Activated T-cell treated with anti-CD3 and anti-CD28 coated beads, Interleukin-2, amount 50 U/mL, for 48 hours (primary cell): ENCODE results near the gene SRP68.
A peak's percentile ranks its signal among the peaks of the same experiment; 100 is the strongest.

Source experiments
- DNase-seq, 2 experiments: peaks; one replicate each; pipeline ENCODE4 v3.0.0-alpha.2; 2020

SRP68 gene

GRCh38 chr17:76017481-76018339 lies 54.6 kb downstream of the SRP68 start:
- no peak for DNase-seq

GRCh38 chr17:76014925-76015261 lies 57.4 kb downstream of the SRP68 start:
- DNase-seq, result no peak

- peak; percentile 83 to 86 for DNase-seq
Measured at GRCh38 chr17:76014100-76014924, 58.0 kb downstream of the SRP68 start.

GRCh38 chr17:76013377-76013932 lies 58.9 kb downstream of the SRP68 start:
- DNase-seq, result no peak

GRCh38 chr17:76011951-76012350 lies 60.4 kb downstream of the SRP68 start:
- DNase-seq, result no peak

DNA sequence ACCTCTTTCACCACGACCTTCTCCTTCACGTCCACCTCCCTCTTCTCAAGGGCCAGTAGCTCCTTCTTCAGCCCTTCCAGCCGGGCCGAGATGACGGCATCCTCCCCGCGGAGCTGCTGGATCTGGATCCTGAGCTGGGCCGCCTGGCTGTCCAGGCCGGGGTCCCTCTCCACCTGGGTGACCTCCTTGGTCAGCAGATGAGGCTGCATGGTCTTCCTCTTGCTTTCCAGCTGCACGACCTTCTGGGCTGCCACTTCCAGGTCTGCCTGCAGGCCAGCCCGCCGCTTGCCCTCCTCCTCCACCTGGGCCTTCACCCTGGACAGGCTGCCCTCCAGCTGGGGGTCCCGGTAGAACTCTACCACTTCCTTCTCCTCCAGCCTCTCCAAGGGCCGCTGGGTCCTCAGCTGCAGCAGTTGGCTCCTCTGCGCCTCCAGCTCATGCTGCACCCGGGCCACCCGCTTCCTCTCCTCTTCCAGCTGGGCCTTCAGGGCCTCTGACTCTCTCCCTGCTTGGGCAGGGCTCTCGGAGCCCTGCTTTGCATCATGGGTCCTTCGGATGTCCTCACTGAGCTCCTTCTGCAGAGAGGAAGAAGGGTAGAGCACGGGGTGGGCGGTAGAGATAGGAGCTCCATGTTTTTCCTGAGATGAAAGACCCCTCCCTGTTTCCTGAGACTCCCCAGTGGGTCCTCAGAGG lies 62.2 kb downstream of the SRP68 start:
- DNase-seq, result no peak

- no peak for DNase-seq
Measured at GRCh38 chr17:76009447-76009846, 62.9 kb downstream of the SRP68 start.

DNA sequence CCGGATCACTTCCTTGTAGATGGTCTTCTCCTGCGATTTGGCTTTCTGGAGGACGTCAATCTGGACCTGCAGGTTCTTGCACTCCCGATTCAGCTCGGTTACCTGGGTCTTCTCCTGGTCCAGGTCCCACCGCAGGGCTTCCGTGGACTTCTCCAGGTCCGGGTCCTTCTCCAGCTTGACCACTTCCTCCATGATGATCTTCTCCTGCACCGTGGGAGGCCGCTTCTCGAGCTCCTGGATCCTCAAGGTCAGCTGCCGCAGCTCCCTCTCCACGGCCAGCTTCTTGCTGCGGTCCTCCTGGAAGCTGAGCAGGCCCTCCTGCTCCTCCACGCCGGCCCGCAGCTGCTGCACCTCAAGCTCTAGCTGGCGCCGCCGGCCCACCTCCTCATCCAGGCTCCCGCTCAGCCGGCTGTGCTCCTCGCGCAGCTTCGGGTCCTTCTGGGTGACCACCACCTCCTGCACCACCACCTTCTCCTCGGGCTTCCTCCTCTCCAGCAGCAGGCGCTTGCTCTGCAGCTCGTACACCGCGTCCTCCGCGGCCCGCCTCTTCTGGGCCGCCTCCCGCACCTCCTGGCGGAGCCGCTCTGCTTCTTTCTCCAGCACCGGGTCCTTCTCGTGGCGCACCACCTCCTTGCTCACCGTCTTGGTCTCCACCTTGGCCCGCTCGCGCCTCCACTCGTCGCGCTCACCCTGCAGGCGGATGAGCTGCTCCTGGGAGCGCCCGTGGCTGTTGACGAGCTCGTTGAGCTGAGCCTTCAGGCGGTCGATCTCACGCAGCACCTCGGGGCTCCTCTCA lies 63.5 kb downstream of the SRP68 start:
- DNase-seq, result no peak

- no peak for DNase-seq
Measured at GRCh38 chr17:76008208-76008607, 64.1 kb downstream of the SRP68 start.

GRCh38 chr17:76007850-76008165 lies 64.5 kb downstream of the SRP68 start:
- DNase-seq, result no peak

- no peak for DNase-seq
Measured at GRCh38 chr17:76007131-76007849, 65.0 kb downstream of the SRP68 start.

DNA sequence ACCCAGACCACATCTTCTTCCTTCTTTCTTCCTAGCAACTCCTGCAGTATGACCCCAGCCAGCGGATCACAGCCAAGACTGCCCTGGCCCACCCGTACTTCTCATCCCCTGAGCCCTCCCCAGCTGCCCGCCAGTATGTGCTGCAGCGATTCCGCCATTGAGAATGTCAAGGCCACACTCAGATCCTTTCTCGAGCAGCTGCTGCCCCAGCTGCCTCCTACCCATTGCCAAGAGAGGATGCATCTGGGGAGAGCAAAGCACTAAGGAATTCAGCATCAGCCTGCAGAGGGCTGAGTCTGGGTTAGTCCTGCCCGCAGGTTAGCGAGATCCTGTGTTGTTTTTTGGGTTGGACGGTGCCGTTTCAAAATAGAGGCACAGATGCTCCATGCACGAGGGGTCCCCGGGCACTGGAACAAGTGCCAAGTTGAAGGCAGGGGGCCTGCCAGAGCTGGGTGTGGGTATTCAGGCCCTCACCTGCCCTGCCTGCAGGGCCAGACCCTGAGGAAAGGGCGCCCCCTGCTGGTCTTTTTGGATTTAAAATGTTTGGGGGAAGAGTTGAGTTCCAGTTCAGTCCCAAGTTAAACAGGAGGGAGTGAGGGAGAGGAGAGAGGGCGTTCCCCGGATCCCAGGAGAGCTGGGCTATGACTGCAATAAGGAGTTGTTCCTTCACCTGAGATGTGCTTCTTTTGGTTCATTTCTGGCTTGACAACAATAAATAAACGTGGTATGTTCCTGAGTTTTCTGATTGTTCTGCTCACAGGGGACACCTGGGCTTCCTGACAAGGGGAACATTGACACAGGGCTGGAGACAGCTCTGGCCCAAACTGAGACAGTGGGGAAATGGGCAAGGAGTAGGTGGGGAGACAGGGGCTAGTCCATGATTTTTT lies 66.8 kb downstream of the SRP68 start:
- DNase-seq, result peak; percentile 88 to 90

GRCh38 chr17:76004750-76005262 lies 67.5 kb downstream of the SRP68 start:
- no peak for DNase-seq

- DNase-seq, result no peak
Measured at GRCh38 chr17:76003915-76004314, 68.4 kb downstream of the SRP68 start.

GRCh38 chr17:76002100-76002499 lies 70.2 kb downstream of the SRP68 start:
- DNase-seq, result no peak

DNA sequence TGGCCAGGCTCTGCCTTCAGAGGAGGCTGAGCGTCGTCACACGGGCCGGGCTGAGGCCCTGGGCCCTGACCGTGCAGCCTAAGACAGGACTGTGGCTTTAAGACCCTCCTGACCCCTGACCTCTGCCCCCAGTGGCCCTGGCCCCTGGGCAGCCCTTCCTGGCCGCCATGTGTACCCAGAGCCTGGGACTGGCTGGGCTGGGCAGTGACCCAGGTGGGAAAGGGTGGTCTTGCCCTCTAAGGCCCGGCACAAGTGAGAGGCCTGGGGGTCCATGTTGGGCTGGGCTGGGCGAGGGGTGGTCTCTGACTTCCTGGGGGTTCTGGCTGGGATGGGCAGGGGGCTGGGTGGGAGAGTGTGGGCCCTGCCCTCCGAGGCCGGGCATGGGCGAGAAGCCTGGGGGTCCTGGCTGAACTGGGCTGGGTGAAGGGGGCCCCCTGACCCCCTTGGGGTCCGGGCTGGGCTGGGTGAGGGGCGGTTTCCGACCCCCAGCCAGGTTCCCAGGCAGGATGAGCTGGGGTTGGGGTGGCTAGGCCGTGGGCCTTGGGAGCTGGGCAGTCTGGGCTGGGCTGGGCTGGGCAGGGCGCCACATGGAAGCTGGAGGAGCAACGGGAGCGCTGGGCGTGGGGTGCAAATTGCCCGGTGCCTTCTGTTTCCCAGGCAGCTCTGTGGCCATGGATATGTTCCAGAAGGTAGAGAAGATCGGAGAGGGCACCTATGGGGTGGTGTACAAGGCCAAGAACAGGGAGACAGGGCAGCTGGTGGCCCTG lies 71.4 kb downstream of the SRP68 start, which contains the start of gene CDK3:
Gene CDK3 (plus strand): TSS at position 101 of the 767 bp plus-strand sequence. CDS start 571 bp downstream, at position 672.
- no peak for DNase-seq

- peak; percentile 84 for DNase-seq
Measured at GRCh38 chr17:76000016-76000754, 72.1 kb downstream of the SRP68 start.

DNA sequence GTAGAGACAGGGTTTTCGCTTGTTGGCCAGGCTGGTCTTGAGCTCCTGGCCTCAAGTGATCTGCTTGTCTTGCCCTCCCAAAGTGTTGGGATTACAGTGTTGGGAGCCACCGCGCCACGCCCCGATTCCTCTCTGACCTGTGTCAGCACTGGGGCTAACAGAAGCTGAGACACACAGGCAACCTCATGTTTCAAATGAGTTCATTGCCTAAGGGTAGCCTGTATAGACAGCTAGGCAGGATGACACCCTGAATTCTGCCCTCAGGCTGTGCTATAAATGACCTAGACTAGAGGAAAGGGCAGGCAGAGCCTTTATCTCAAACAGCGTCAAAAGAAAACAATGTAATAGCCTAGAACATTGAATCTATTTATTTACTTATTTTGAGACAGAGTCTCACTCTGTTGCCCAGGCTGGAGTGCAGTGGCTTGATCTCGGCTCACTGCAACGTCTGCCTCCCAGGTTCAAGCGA lies 74.0 kb downstream of the SRP68 start:
- DNase-seq, result no peak
